NCI-H1105 treated with DMSO at 0.1 percent for 48 hours (cell line): ENCODE results near the gene MPV17L2.
"Not testable (repeated sequence)": the region's sequence is repeated elsewhere in the genome, so short reads cannot be mapped to it uniquely, and the experiment has no call there.

Experiments
- DNase-seq: peaks from one replicate; lab custom pipeline; 2025; lab: John Stamatoyannopoulos, UW

MPV17L2 gene

GRCh38 chr19:18192673-18193387 is at the start of gene MPV17L2:
MPV17L2 (plus strand) TSS chr19:18193218; CDS start chr19:18193282, 64 bp downstream.
- peak; percentile 100 for DNase-seq

DNA sequence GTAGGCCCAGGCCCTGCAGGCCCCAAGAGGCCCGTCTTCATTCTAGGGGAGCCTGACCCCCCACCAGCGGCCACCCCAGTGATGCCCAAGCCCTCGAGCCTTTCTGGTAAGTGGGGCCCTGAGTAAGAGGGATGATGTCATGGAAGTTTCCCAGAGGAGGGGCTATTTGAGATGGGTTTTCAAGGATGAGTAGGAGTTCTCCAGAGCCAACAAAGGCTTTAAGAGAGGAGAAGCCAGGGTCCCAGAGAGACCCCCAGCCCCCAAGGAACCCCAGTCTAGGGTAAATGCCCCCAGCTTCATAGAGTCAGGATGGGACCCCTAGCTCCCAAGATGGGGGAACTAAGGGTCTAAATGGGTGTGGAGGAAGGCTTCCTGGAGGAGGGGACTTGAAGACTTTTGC is 49.1 kb upstream of the MPV17L2 start:
- DNase-seq, result no peak

DNA sequence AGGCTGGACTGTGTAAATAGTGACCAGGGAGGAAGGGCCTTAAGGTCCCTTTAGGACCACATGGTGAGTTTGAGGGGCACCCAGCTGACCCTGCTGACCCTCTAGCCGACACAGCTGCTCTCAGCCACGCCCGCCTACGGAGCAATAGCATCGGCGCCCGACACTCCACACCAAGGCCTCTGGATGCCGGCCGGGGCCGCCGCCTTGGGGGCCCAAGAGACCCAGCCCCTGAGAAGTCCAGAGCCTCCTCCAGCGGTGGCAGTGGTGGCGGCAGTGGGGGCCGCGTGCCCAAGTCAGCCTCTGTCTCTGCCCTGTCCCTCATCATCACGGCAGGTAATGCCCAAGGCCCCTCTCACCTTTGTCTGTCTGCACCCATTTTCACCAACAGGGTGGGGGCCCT is 48.7 kb upstream of the MPV17L2 start:
- DNase-seq, result no peak

GRCh38 chr19:18144906-18145305 is 48.1 kb upstream of the MPV17L2 start:
- no peak for DNase-seq

DNA sequence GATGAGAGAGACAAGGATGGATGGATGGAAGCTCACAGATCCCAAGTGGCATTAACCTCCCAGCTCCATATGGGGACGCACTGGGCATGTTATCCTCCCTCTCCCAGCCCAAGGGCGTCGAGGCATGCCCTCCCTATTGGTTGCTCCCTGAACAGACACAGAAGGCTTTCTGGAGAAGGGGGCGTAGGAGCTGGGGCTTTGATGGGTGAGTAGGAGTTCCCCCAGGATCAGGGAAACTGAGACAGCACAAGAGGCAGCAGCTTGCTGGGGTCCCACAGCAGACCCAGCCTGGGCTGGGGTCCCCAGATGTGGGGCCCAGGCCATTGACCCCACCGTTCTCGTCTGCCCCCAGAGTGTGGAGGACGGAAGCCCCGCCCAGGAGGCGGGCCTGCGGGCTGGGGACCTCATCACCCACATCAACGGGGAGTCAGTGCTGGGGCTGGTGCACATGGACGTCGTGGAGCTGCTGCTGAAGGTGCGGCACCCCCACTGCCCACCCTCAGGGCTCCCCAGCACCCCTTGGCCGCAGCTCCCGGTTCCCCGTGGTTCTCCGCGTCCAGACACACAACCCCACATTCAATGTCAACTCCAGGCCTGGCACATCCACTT is 47.5 kb upstream of the MPV17L2 start:
- no peak for DNase-seq

DNA sequence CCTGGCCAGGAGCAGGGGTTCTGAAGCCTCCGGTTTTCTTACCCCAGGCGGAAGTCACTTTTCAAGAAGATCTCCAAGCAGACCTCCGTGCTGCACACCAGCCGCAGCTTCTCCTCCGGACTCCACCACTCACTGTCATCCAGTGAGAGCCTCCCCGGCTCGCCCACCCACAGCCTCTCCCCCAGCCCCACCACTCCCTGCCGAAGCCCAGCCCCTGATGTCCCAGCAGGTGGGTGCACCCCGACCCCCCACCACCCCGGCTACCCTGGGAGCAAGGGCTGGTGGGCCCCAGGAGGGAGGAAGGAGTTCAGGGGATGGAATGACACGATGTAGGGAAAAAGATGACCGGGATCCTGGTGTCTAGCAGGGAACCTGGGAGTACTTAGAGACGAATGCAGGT is 45.6 kb upstream of the MPV17L2 start:
- DNase-seq, result no peak

- DNase-seq, result no peak
These were observed 43.4 kb upstream of the MPV17L2 start for GRCh38 chr19:18149596-18149975.

DNA sequence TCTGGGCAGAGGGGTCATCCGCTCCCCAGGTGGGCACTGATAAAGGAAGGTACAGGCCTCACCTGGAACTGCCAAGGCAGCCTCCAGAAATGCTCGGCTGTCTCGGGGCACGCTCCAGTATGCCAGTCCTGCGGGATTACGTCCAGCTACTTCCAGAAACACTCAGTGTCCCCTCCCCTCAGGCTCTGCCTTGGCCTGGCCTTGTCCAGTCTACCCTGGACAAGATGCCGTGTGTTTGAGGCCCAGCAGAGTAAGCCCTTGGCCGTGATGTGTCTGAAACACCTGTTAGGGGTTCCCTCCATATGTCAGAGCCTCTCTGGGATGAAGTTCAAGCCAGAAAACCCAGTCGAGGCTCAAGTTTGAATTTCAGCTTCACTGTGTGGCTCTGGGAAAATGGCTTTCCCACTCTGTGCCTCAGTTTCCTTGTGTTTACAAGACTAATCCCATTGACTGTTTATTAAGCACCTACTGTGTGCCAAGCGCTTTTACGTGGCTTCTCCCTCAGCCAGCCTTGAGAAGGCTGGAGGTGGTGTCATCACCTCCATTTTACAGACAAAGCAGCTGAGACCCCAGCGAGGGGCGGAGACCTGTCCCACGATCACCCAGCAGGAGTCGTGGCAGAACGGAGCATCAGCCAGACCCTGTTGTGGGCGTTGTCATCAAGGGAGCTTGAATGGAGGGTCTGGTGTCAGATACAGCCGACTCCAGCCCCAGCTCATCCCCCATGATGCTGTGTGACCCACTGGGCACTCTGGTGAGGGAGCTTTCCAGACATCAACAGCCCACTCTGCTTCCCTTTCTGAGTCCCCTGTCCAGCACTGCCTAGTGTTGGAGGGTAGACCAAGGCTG is 42.0 kb upstream of the MPV17L2 start:
- no peak for DNase-seq

DNA sequence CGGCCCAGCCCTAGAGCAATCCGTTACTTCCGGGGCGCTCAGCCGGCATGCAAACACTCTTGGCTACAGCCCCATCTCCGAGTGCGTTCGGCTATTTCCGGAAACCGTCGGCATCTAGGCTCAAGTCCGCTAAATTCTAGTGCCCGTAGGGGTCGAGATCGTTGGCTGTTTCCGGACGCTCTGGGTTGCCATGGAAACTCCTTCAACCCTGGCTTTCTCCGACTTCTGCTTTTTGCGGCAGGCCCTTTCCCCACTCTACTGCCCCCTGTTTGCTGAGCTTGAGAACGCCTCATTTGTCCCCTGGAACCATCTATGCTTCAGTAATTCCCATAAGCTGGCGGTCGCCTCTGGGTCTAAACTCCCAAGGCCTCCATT is 40.6 kb upstream of the MPV17L2 start:
- DNase-seq, result peak; percentile 94

DNA sequence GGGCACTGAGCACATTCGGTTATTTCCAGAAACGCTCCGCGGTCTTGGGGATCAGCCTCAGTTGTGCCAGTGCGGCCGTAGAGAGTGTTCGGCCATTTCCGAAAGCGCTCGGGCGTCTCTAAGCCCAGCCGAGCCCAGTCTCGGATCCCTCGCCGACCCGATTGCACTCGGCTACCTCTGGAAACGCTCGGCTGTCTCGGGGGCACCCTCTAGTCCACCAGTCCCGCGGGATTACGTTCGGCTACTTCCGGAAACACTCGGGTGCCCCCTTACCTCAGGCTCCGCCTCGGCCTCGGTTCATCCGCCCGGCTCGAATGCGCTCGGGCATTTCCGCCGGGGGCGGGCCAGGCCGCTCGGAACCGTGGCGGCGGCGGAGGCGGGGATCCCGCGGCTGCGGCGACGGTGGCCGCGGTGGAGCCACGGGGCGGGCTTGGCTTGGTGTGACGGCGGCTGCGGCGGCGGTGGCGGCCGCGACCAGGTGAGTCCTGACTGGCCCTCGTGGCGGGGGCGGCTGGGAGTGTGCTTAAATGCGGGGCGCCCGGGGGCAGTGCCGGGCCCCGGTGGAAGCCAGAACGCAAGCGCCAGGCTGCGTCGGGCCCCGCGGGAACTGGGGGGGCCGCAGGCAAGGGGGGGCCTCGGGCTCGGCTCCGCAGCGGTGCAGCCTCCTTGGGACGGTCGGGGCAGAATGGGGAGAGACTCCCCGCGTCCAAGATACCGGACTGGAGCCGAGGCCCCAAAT is 40.0 kb upstream of the MPV17L2 start, which contains the start of gene PIK3R2:
PIK3R2 (plus strand) TSS at position 347 of the 739 bp plus-strand sequence. CDS start 2,717 bp downstream, outside the sequence.
- DNase-seq, result peak; percentile 98

- DNase-seq, result no peak
These were observed 39.4 kb upstream of the MPV17L2 start for GRCh38 chr19:18153556-18154134.

DNA sequence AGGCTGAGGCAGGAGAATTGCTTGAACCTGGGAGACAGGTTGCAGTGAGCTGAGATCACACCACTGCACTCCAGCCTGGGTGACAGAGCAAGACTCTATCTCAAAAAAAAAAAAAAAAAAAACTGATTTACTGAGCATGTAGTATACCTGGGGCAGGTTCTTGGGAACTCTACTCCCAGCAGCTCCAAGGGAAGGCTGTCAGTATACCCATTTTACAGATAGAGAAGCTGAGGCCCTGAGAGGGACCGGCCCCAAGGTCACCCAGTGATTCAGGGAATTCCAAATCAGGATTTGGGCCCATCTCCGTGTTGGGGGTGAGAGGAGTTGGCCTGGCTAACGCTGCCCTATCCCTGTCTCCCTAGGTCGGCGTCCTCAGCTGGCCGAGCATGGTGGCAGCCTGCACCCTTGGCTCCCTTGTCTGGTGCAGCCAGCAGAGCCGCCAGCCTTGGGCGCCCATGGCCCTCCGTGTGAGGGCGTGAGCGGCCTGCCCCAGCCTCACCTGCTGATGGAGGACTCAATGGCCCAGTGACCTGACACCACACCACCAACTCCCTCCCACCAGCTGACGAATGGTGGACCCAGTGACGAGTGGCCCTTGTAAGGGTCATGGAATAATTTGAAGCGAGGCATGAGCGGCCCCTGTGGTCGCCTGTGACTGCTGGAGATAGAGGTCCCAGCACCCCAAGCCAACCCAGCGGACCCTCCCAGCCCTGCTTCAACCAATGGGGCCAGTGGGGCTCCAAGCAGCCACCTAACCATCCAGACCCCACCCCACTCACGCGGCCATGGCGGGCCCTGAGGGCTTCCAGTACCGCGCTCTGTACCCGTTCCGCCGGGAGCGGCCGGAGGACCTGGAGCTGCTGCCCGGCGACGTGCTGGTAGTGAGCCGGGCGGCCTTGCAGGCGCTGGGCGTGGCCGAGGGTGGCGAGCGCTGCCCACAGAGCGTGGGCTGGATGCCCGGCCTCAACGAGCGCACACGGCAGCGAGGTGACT is 37.6 kb upstream of the MPV17L2 start:
- DNase-seq, result no peak

DNA sequence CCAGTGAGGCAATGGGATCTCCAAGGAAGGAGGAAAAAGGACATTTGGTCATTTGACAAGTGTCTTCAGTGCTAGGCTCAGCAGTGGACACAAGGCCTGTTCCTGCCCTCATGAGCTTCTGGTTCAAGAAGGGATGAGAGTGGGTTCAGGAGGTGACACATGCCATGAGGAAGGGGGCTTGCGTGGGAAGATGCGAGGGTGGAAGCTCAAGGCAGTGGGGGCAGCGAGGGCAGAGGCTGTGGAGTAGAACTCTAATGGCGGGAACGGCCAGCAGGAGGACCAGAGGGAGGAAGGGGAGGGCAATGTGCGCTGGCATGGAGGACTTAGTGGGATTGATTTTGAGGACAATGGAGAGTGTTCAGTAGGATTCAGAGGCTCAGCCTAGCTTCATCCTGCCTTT is 36.8 kb upstream of the MPV17L2 start:
- no peak for DNase-seq

DNA sequence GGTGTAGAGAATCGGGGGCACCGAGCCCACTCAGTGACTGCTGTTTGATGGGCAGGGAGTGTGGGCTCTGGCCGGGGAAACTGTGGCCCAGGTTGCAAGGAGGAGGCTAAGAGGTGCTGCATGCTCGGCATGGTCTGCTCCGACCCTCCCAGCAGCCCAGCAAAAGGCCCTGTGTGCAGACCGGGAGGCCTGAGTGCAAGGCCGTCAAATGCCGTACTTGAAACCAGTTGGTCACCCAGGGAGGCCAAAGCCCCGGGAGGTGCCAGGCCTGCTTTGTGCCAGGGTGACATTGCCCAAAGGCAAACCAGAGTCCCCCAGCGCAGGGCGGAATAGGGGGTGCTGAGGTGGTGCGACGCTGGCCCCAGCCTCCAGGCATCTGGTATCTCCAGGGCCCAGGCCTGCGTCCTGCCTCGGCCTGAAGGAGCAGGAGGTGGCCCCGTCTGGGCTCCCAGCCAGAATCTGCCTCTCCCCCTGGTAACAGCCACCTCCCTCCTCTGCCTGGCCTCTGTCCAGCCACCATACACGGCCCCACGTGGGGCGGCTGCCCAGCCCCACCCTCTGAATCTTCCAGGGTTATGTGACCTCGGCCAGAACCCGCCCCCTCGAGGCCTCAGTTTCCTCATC is 36.1 kb upstream of the MPV17L2 start:
- DNase-seq, result peak; percentile 93

GRCh38 chr19:18157465-18158063 is 35.5 kb upstream of the MPV17L2 start:
- peak; percentile 96 for DNase-seq

- DNase-seq, result no peak
These were observed 34.6 kb upstream of the MPV17L2 start for GRCh38 chr19:18158467-18158866.

DNA sequence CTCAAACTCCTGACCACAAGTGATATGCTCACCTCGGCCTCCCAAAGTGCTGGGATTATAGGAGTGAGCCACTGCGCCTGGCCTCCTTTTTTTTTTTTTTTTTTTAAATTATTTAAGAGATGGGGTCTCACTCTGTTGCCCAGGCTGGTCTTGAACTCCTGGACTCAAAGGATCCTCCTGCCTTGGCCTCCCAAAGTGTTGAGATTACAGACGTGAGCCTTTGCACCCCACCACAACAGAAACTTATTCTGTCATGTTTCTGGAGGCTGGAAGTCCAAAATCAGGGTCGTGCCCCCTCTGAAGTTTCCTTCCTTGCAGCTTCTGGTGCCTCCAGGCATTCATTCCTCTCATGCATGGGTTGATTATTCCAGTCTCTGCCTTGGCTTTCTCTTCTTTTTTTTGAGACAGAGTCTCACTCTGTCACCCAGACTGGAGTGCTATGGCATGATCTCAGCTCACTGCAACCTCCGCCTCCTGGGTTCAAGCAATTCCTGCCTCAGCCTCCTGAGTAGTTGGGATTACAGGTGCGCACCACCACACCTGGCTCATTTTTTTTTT is 33.9 kb upstream of the MPV17L2 start:
- DNase-seq, result not testable (repeated sequence)

- DNase-seq, result no peak
These were observed 33.2 kb upstream of the MPV17L2 start for GRCh38 chr19:18159810-18160209.

GRCh38 chr19:18160493-18160970 is 32.5 kb upstream of the MPV17L2 start:
- no peak for DNase-seq
